Keratinocyte (primary cell): ENCODE data around the gene KRTAP4-2. TPM values are rescaled to one million over a fixed set of nuclear protein-coding genes. Genes with fewer than 3 reads are reported as not detected.

Experiments
- DNase-seq: peaks from one replicate; pipeline ENCODE4 v3.0.0-alpha.2; 2011; ENCODE audit warnings: low read depth, missing footprints, low spot score
- FAIRE-seq: peaks from 2 replicates; lab custom pipeline; 2011; peaks lifted over from hg19 to GRCh38; lab: Jason Lieb, UNC
- H2AFZ ChIP-seq: 2 replicates; pipeline ENCODE4 v1.6.0; 2012; ENCODE audit warnings: low read length, control low read depth, inconsistent platforms; ENCODE audit not compliant: control insufficient read depth
- H3K27ac ChIP-seq: 2 replicates; pipeline ENCODE4 v1.5.1; 2011; ENCODE audit warnings: low read length; ENCODE audit not compliant: control insufficient read depth, insufficient read depth
- H3K27me3 ChIP-seq: 3 replicates; pipeline ENCODE4 v1.6.0; 2011; ENCODE audit warnings: low read length; ENCODE audit not compliant: control insufficient read depth, insufficient read depth; ENCODE audit errors: extremely low read depth
- H3K36me3 ChIP-seq, 2 experiments: 2 replicates in 1 of 2; 3 replicates in 1 of 2; pipeline ENCODE4 v1.5.1; 2011; ENCODE audit warnings: low read length in 2 of 2, mild to moderate bottlenecking in 1 of 2; ENCODE audit not compliant: control insufficient read depth in 2 of 2, insufficient read depth in 2 of 2; ENCODE audit errors: extremely low read depth in 1 of 2
- H3K4me1 ChIP-seq: 3 replicates; pipeline ENCODE4 v1.5.1; 2011; ENCODE audit warnings: low read length; ENCODE audit not compliant: control insufficient read depth, insufficient read depth; ENCODE audit errors: extremely low read depth
- H3K4me2 ChIP-seq: 3 replicates; pipeline ENCODE4 v1.6.0; 2011; ENCODE audit warnings: low read depth, low read length; ENCODE audit not compliant: control insufficient read depth, insufficient read depth; ENCODE audit errors: extremely low read depth
- H3K4me3 ChIP-seq, 3 experiments: fragments of 200-600 bp in 1 of 3; sonication (generic) in 1 of 3; 2 replicates in 2 of 3; 3 replicates in 1 of 3; pipeline ENCODE4 v1.5.1; 2011 to 2016; ENCODE audit warnings: low read length in 3 of 3, mild to moderate bottlenecking in 3 of 3, control low read depth in 2 of 3, inconsistent platforms in 1 of 3, low read depth in 1 of 3, mixed read lengths in 1 of 3, mixed run types in 1 of 3, moderate library complexity in 1 of 3; ENCODE audit not compliant: control insufficient read depth in 2 of 3, insufficient read depth in 2 of 3; ENCODE audit errors: extremely low read depth in 1 of 3
- H3K79me2 ChIP-seq: 2 replicates; pipeline ENCODE4 v1.6.0; 2012; ENCODE audit warnings: low read length; ENCODE audit not compliant: control insufficient read depth, insufficient read depth
- H3K9ac ChIP-seq: 3 replicates; pipeline ENCODE4 v1.6.0; 2011; ENCODE audit warnings: low read length; ENCODE audit not compliant: control insufficient read depth, insufficient read depth; ENCODE audit errors: extremely low read depth
- H3K9me1 ChIP-seq: 3 replicates; pipeline ENCODE4 v1.6.0; 2011; ENCODE audit warnings: low read length; ENCODE audit not compliant: control insufficient read depth, insufficient read depth; ENCODE audit errors: extremely low read depth
- H3K9me3 ChIP-seq: 2 replicates; pipeline ENCODE4 v1.5.1; 2012; ENCODE audit warnings: low read depth, low read length; ENCODE audit not compliant: control insufficient read depth
- H4K20me1 ChIP-seq: 3 replicates; pipeline ENCODE4 v1.6.0; 2011; ENCODE audit warnings: low read length; ENCODE audit not compliant: control insufficient read depth, insufficient read depth; ENCODE audit errors: extremely low read depth
- CTCF ChIP-seq, 3 experiments: IDR thresholded peaks in 1 of 3; conservative IDR thresholded peaks in 1 of 3; optimal IDR thresholded peaks in 1 of 3; 2 replicates in 2 of 3; 3 replicates in 1 of 3; pipeline versions ENCODE3 to v1.5.1; 2011; ENCODE audit warnings: low read length in 3 of 3, mild to moderate bottlenecking in 3 of 3, moderate library complexity in 2 of 3, control low read depth in 1 of 3, inconsistent platforms in 1 of 3; ENCODE audit not compliant: insufficient read depth in 2 of 3; ENCODE audit errors: extremely low read depth in 1 of 3
- EZH2 ChIP-seq: IDR thresholded peaks from one replicate; pipeline ENCODE4 v1.6.1; 2012; ENCODE audit warnings: inconsistent platforms, mild to moderate bottlenecking, low read length, moderate library complexity
- dilution Hi-C: fragments of 300-500 bp; cut with MboI; formaldehyde crosslinking; loops from one replicate; pipeline ENCODE4 v1.7.0; 2020; ENCODE audit warnings: low sequenced_read_pairs; ENCODE audit not compliant: extremely low pct_ligation_motif_present
- polyA plus RNA-seq, 5 experiments: library from polyadenylated mRNA; depleted of rRNA in 3 of 5; stranded (reverse) in 3 of 5; stranded (forward) in 1 of 5; unstranded in 1 of 5; fragments of >200 nt; gene quantifications; 1 replicate in 1 of 5; 2 replicates in 3 of 5; 3 replicates in 1 of 5; pipeline versions ENCODE4 v1.2.1 to v1.2.3, GENCODE V29; 2011 to 2012; ENCODE audit warnings: missing spikeins in 2 of 5, low read depth in 1 of 5, low replicate concordance in 1 of 5

Gene KRTAP4-2
- polyA plus RNA-seq, 1 donor (not counting 4 experiments of a cell fraction or from before 2014, with no cell fraction given), result not detected

GRCh38 chr17:41151525-41151924 is 26.5 kb downstream of the KRTAP4-2 start:
- Histone ChIP-seq H3K4me3 (no peak overlapping the region), H3K9me3 (no peaks in the 10 kb centered on the region), H2AFZ (no peak overlapping the region), H3K4me1 (no peaks in the 10 kb centered on the region), H3K4me2 (no peak overlapping the region), H3K27ac (no peak overlapping the region), H3K79me2 (no peaks in the 10 kb centered on the region), H4K20me1 (no peaks in the 10 kb centered on the region), H3K9ac (no peak overlapping the region), H3K27me3 (no peaks in the 10 kb centered on the region), H3K36me3 (no peaks in the 10 kb centered on the region), H3K9me1 (no peaks in the 10 kb centered on the region)
- DNase-seq, result no peak
- FAIRE-seq, result no peak
- dilution Hi-C loops, result no loop called here
- TF ChIP-seq CTCF (optimal IDR thresholded peaks at IDR 0.05 in 1 of 3, IDR thresholded peaks at IDR 0.05 in 1 of 3, conservative IDR thresholded peaks at IDR 0.05 in 1 of 3; ENCODE audit: extremely low read depth in 1 of 3, insufficient read depth in 2 of 3, low read length in 3 of 3) (no peak), EZH2 (no peak)

DNA sequence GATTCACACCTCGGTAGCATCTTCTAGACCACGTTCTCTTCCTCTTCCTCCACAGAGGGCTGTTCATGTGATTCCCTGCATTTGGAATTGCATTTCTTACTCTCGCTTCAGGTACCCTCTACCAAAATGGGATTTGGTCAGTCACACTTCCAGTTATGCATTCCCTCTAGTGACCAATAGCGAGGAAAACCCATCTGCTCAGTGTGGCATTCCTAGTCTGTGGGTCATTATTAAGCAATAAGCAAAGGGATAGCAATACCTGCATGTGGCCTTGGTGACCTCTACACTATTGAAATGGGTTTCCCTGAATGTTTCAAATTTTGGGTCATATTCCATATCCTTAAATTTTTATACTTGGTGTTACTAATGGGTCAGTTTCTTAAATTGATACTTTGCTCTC is 28.0 kb downstream of the KRTAP4-2 start:
- no peak overlapping the region for H3K27ac ChIP-seq
- H3K4me3 ChIP-seq, result no peak overlapping the region
- TF ChIP-seq CTCF (optimal IDR thresholded peaks at IDR 0.05 in 1 of 3, IDR thresholded peaks at IDR 0.05 in 1 of 3, conservative IDR thresholded peaks at IDR 0.05 in 1 of 3; ENCODE audit: extremely low read depth in 1 of 3, insufficient read depth in 2 of 3, low read length in 3 of 3), result no peak
- no peak for TF ChIP-seq EZH2
- H3K9me3 ChIP-seq, result no peaks in the 10 kb centered on the region
- dilution Hi-C loops, result no loop called here
- H3K4me1 ChIP-seq, result no peaks in the 10 kb centered on the region
- no peak overlapping the region for H3K9ac ChIP-seq
- H2AFZ ChIP-seq, result no peak overlapping the region
- FAIRE-seq (no peak), DNase-seq (no peak)
- H3K79me2 ChIP-seq, result no peaks in the 10 kb centered on the region
- no peak overlapping the region for H3K4me2 ChIP-seq
- H4K20me1 ChIP-seq, result no peaks in the 10 kb centered on the region
- H3K36me3 ChIP-seq, result no peaks in the 10 kb centered on the region
- no peaks in the 10 kb centered on the region for H3K27me3 ChIP-seq
- H3K9me1 ChIP-seq, result no peaks in the 10 kb centered on the region
